A549 (cell line): ENCODE data around the gene LSM14B.

Experiments
- CTCF ChIP-seq: fragments of >200 bp; sonication (Bioruptor Twin); formaldehyde crosslinking; IDR thresholded peaks from 3 replicates; pipeline ENCODE4 v1.5.1; 2016
- HOXB5 ChIP-seq: fragments of 250-450 bp; sonication (Bioruptor Pico); IDR thresholded peaks from 2 replicates; pipeline ENCODE4 v1.5.0; 2020; ENCODE audit warnings: mild to moderate bottlenecking, moderate library complexity
- JUN ChIP-seq, 2 experiments: fragments of >200 bp; sonication (Bioruptor Twin); formaldehyde crosslinking; IDR thresholded peaks; 2 replicates in 1 of 2; 3 replicates in 1 of 2; pipeline ENCODE4 v1.6.1; 2016 to 2017
- POLR2A ChIP-seq: IDR thresholded peaks from 2 replicates; pipeline ENCODE4 v1.6.1; 2012; ENCODE audit warnings: mild to moderate bottlenecking, low read length
- POLR2AphosphoS2 ChIP-seq: conservative IDR thresholded peaks from 2 replicates; pipeline ENCODE4 v1.6.1; 2012; ENCODE audit warnings: low read length, improper control_type of control experiment, inconsistent platforms
- RAD21 ChIP-seq, 2 experiments: fragments of >200 bp in 1 of 2; sonication (Bioruptor Twin) in 1 of 2; formaldehyde crosslinking in 1 of 2; IDR thresholded peaks in 1 of 2; conservative IDR thresholded peaks in 1 of 2; 2 replicates in 1 of 2; 3 replicates in 1 of 2; pipeline ENCODE4 v1.6.1; 2012 to 2018; ENCODE audit warnings: inconsistent platforms in 1 of 2
- RCOR1 ChIP-seq: fragments of 150-350 bp; IDR thresholded peaks from 2 replicates; pipeline ENCODE4 v1.6.1; 2014; ENCODE audit warnings: antibody characterized with exemption, low read length, low read depth
- REST ChIP-seq: fragments of 200-600 bp; sonication (generic); IDR thresholded peaks from 2 replicates; pipeline ENCODE4 v1.6.1; 2016; ENCODE audit warnings: antibody characterized with exemption, mild to moderate bottlenecking, moderate library complexity
- RFX5 ChIP-seq: fragments of 450-650 bp; IDR thresholded peaks from 2 replicates; pipeline ENCODE4 v1.7.1; 2014; ENCODE audit warnings: antibody characterized with exemption, mild to moderate bottlenecking, moderate library complexity

- TF ChIP-seq REST = no peak
- TF ChIP-seq CTCF = no peak
- no peak for TF ChIP-seq RCOR1
- TF ChIP-seq HOXB5 (CRISPR knock-in tag) = no peak
- TF ChIP-seq POLR2AphosphoS2 = no peak
- TF ChIP-seq RFX5 = no peak
- TF ChIP-seq JUN (IDR thresholded peaks at IDR 0.05) = no peak
- no peak for TF ChIP-seq RAD21 (conservative IDR thresholded peaks at IDR 0.05 in 1 of 2, IDR thresholded peaks at IDR 0.05 in 1 of 2)
- no peak for TF ChIP-seq POLR2A
These were observed 49.0 kb downstream of the LSM14B start for GRCh38 chr20:62171245-62171644.
